Measurements from ENCODE around the gene LRIG1.

LRIG1 gene

GRCh38 chr3:66504850-66505641 is 4.2 kb upstream of the LRIG1 start:
- DNase-seq (ENCODE audit: low read depth in 1 of 2, low spot score in 1 of 2) = no peak

- DNase-seq (ENCODE audit: low read depth in 1 of 2, low spot score in 1 of 2) = no peak
These were observed 2.2 kb upstream of the LRIG1 start for GRCh38 chr3:66502981-66503380.

- DNase-seq (ENCODE audit: low read depth in 1 of 2, low spot score in 1 of 2) = no peak
These were observed 1.5 kb upstream of the LRIG1 start for GRCh38 chr3:66502245-66502874.

GRCh38 chr3:66501483-66502244 is 842 bp upstream of the LRIG1 start:
- DNase-seq (ENCODE audit: low read depth in 1 of 2, low spot score in 1 of 2) = no peak

GRCh38 chr3:66499881-66500575 is 794 bp downstream of the LRIG1 start:
- DNase-seq (ENCODE audit: low read depth in 1 of 2, low spot score in 1 of 2) = peak in 1 of 2 donors; percentile 36

- no peak for DNase-seq (ENCODE audit: low read depth in 1 of 2, low spot score in 1 of 2)
These were observed 1.9 kb downstream of the LRIG1 start for GRCh38 chr3:66498687-66499621.

- DNase-seq (ENCODE audit: low read depth in 1 of 2, low spot score in 1 of 2) = no peak
These were observed 2.7 kb downstream of the LRIG1 start for GRCh38 chr3:66497985-66498671.

- DNase-seq (ENCODE audit: low read depth in 1 of 2, low spot score in 1 of 2) = no peak
These were observed 3.4 kb downstream of the LRIG1 start for GRCh38 chr3:66497288-66497984.

GRCh38 chr3:66496746-66497145 is 4.1 kb downstream of the LRIG1 start:
- DNase-seq (ENCODE audit: low read depth in 1 of 2, low spot score in 1 of 2) = no peak

GRCh38 chr3:66496301-66496700 is 4.5 kb downstream of the LRIG1 start:
- no peak for DNase-seq (ENCODE audit: low read depth in 1 of 2, low spot score in 1 of 2)

- no peak for DNase-seq (ENCODE audit: low read depth in 1 of 2, low spot score in 1 of 2)
These were observed 5.2 kb downstream of the LRIG1 start for GRCh38 chr3:66495668-66496045.

GRCh38 chr3:66494959-66495667 is 5.7 kb downstream of the LRIG1 start:
- DNase-seq (ENCODE audit: low read depth in 1 of 2, low spot score in 1 of 2) = no peak

- no peak for DNase-seq (ENCODE audit: low read depth in 1 of 2, low spot score in 1 of 2)
These were observed 7.2 kb downstream of the LRIG1 start for GRCh38 chr3:66493458-66494099.

GRCh38 chr3:66492672-66493071 is 8.2 kb downstream of the LRIG1 start:
- no peak for DNase-seq (ENCODE audit: low read depth in 1 of 2, low spot score in 1 of 2)

- no peak for DNase-seq (ENCODE audit: low read depth in 1 of 2, low spot score in 1 of 2)
These were observed 8.8 kb downstream of the LRIG1 start for GRCh38 chr3:66492071-66492470.

- DNase-seq (ENCODE audit: low read depth in 1 of 2, low spot score in 1 of 2) = no peak
These were observed 9.8 kb downstream of the LRIG1 start for GRCh38 chr3:66490984-66491383.

GRCh38 chr3:66490214-66490613 is 10.6 kb downstream of the LRIG1 start:
- DNase-seq (ENCODE audit: low read depth in 1 of 2, low spot score in 1 of 2) = no peak

GRCh38 chr3:66489581-66489980 is 11.2 kb downstream of the LRIG1 start:
- no peak for DNase-seq (ENCODE audit: low read depth in 1 of 2, low spot score in 1 of 2)

Measured in stimulated activated CD4-positive, alpha-beta T cell treated with anti-CD3 and anti-CD28 coated beads, Interleukin-15, amount 100 ng/mL, for 1 hour (primary cell).